G401 (cell line): Measurements from ENCODE around the gene MAP4K3. TPM values are rescaled to one million over a fixed set of nuclear protein-coding genes. Genes with fewer than 3 reads are reported as not detected.

Experiments
- DNase-seq: peaks from one replicate; pipeline ENCODE4 v3.0.0-alpha.2; 2015; ENCODE audit warnings: low spot score
- in situ Hi-C: cut with HindIII; loops from 2 replicates; pipeline ENCODE4 v1.10.0; 2016; ENCODE audit warnings: low sequenced_read_pairs, mixed read lengths
- total RNA-seq: library from RNA; depleted of rRNA; stranded (reverse); fragments of >200 nt; shearing (Covaris generic); gene quantifications from 2 replicates; pipeline ENCODE4 v1.2.3, GENCODE V29; 2014; rRNA removed

Gene MAP4K3
- total RNA-seq, 1 experiment from 2014 or later, result 49.5 TPM

- DNase-seq, result no peak
- in situ Hi-C loops, result no loop called here
These were observed 211.5 kb downstream of the MAP4K3 start for GRCh38 chr2:39225567-39225966.

- in situ Hi-C loops, result loop anchor here (25.0 kb wide), 1 partner anchor 137 kb away; no protein-coding TSS in a partner anchor
- DNase-seq, result no peak
These were observed 213.2 kb downstream of the MAP4K3 start for GRCh38 chr2:39223909-39224308.

GRCh38 chr2:39221459-39221858, 215.6 kb downstream of the MAP4K3 start:
- no peak for DNase-seq
- in situ Hi-C loops, result loop anchor here (25.0 kb wide), 1 partner anchor 134 kb away; no protein-coding TSS in a partner anchor

- in situ Hi-C loops, result loop anchor here (25.0 kb wide), 1 partner anchor 133 kb away; no protein-coding TSS in a partner anchor
- no peak for DNase-seq
These were observed 216.9 kb downstream of the MAP4K3 start for GRCh38 chr2:39220136-39220535.

GRCh38 chr2:39218391-39218790, 218.7 kb downstream of the MAP4K3 start:
- no peak for DNase-seq
- in situ Hi-C loops, result loop anchor here (25.0 kb wide), 1 partner anchor 131 kb away; no protein-coding TSS in a partner anchor

GRCh38 chr2:39217192-39217550, 219.9 kb downstream of the MAP4K3 start:
- DNase-seq, result no peak
- in situ Hi-C loops, result loop anchor here (25.0 kb wide), 1 partner anchor 130 kb away; no protein-coding TSS in a partner anchor

- no peak for DNase-seq
- in situ Hi-C loops, result loop anchor here (25.0 kb wide), 1 partner anchor 129 kb away; no protein-coding TSS in a partner anchor
These were observed 220.5 kb downstream of the MAP4K3 start for GRCh38 chr2:39216346-39217191.

- no peak for DNase-seq
These were observed 221.5 kb downstream of the MAP4K3 start for GRCh38 chr2:39215545-39215944.

GRCh38 chr2:39213015-39213414, 224.1 kb downstream of the MAP4K3 start:
- DNase-seq, result no peak
- in situ Hi-C loops, result loop anchor here (25.0 kb wide), 1 partner anchor 126 kb away; no protein-coding TSS in a partner anchor

More at GRCh38 chr2:39215545-39215944, 221.5 kb downstream of the MAP4K3 start:
- in situ Hi-C loops, result loop anchor here (25.0 kb wide), 1 partner anchor 128 kb away; no protein-coding TSS in a partner anchor

- in situ Hi-C loops, result loop anchor here (25.0 kb wide), 1 partner anchor 124 kb away; no protein-coding TSS in a partner anchor
- peak; percentile 23 for DNase-seq
These were observed 226.2 kb downstream of the MAP4K3 start for GRCh38 chr2:39210846-39211245.

- in situ Hi-C loops, result loop anchor here (25.0 kb wide), 1 partner anchor 116 kb away; no protein-coding TSS in a partner anchor
- DNase-seq, result no peak
These were observed 233.7 kb downstream of the MAP4K3 start for GRCh38 chr2:39203382-39203781.

GRCh38 chr2:39202639-39203369, 234.3 kb downstream of the MAP4K3 start:
- in situ Hi-C loops, result loop anchor here (25.0 kb wide), 1 partner anchor 116 kb away; no protein-coding TSS in a partner anchor

More at GRCh38 chr2:39202639-39203369, 234.3 kb downstream of the MAP4K3 start:
- DNase-seq, result no peak

Other genes starting within 250 kb of the MAP4K3 start
- 1.6 TPM in 1 of 2 replicates, not detected in the other for gene CDKL4, start 193.3 kb downstream of the MAP4K3 start, total RNA-seq
- gene TMEM178A, start 228.6 kb upstream of the MAP4K3 start, total RNA-seq, result 98.4 and 118 TPM in 2 replicates